NCI-H1417 (cell line): Measurements from ENCODE around the gene FGF14.

Source experiments
- DNase-seq, 3 experiments: peaks; one replicate each; lab custom pipeline; 2025; lab: John Stamatoyannopoulos, UW

The FGF14 gene

GRCh38 chr13:101792189-101792588 is 609.7 kb downstream of the FGF14 start:
- DNase-seq = no peak

- DNase-seq = peak; percentile 51 to 90 (median 65)
Measured at GRCh38 chr13:101785858-101786257, 616.0 kb downstream of the FGF14 start.

- no peak for DNase-seq
Measured at GRCh38 chr13:101784313-101784712, 617.5 kb downstream of the FGF14 start.

- no peak for DNase-seq
Measured at GRCh38 chr13:101783554-101783953, 618.3 kb downstream of the FGF14 start.

GRCh38 chr13:101780211-101780610 is 621.6 kb downstream of the FGF14 start:
- DNase-seq = no peak

GRCh38 chr13:101779147-101779546 is 622.7 kb downstream of the FGF14 start:
- DNase-seq = no peak

GRCh38 chr13:101775267-101775666 is 626.6 kb downstream of the FGF14 start:
- no peak for DNase-seq

GRCh38 chr13:101774393-101774792 is 627.5 kb downstream of the FGF14 start:
- DNase-seq = no peak

- DNase-seq = peak in 1 of 3 experiments; percentile 32
Measured at GRCh38 chr13:101773062-101773461, 628.8 kb downstream of the FGF14 start.

- peak; percentile 52 to 83 (median 71) for DNase-seq
Measured at GRCh38 chr13:101767131-101767530, 634.7 kb downstream of the FGF14 start.

- no peak for DNase-seq
Measured at GRCh38 chr13:101763191-101763590, 638.7 kb downstream of the FGF14 start.

- peak; percentile 50 to 89 (median 82) for DNase-seq
Measured at GRCh38 chr13:101757446-101758039, 644.3 kb downstream of the FGF14 start.

GRCh38 chr13:101755228-101755887 is 646.5 kb downstream of the FGF14 start:
- no peak for DNase-seq

GRCh38 chr13:101752432-101752831 is 649.4 kb downstream of the FGF14 start:
- no peak for DNase-seq

GRCh38 chr13:101751488-101751887 is 650.4 kb downstream of the FGF14 start:
- DNase-seq = peak; percentile 83 to 99 (median 93)

GRCh38 chr13:101749584-101749983 is 652.3 kb downstream of the FGF14 start:
- no peak for DNase-seq

- DNase-seq = peak in 1 of 3 experiments; percentile 54
Measured at GRCh38 chr13:101747039-101747438, 654.8 kb downstream of the FGF14 start.

- no peak for DNase-seq
Measured at GRCh38 chr13:101746513-101746912, 655.3 kb downstream of the FGF14 start.

GRCh38 chr13:101739382-101740178 is 662.3 kb downstream of the FGF14 start:
- no peak for DNase-seq

- no peak for DNase-seq
Measured at GRCh38 chr13:101738336-101738735, 663.5 kb downstream of the FGF14 start.

- DNase-seq = peak in 2 of 3 experiments; percentile 19 to 72
Measured at GRCh38 chr13:101736566-101736965, 665.3 kb downstream of the FGF14 start.

- DNase-seq = peak in 2 of 3 experiments; percentile 76 to 96
Measured at GRCh38 chr13:101730420-101731000, 671.3 kb downstream of the FGF14 start.
